SK-N-SH treated with all-trans-retinoic acid at 6 μM for 48 hours (cell line): Measurements from ENCODE around the gene CHST5.
"Not testable (repeated sequence)": the region's sequence is repeated elsewhere in the genome, so short reads cannot be mapped to it uniquely, and the experiment has no call there.

Source experiments
- ARNTL ChIP-seq: fragments of 450-650 bp; formaldehyde crosslinking; IDR thresholded peaks from 2 replicates; pipeline ENCODE4 v1.5.0; 2020; ENCODE audit warnings: low read depth, mild to moderate bottlenecking, moderate library complexity, borderline replicate concordance
- ESRRG ChIP-seq: fragments of 250-450 bp; sonication (Bioruptor Pico); IDR thresholded peaks from 2 replicates; pipeline ENCODE4 v1.6.1; 2021; ENCODE audit warnings: mild to moderate bottlenecking
- GLIS3 ChIP-seq: fragments of 250-450 bp; sonication (Bioruptor Pico); IDR thresholded peaks from 2 replicates; pipeline ENCODE4 v1.5.0; 2020; ENCODE audit warnings: mild to moderate bottlenecking, moderate library complexity
- ISL1 ChIP-seq: fragments of 250-450 bp; sonication (Bioruptor Pico); IDR thresholded peaks from 2 replicates; pipeline ENCODE4 v2.1.2; 2022; ENCODE audit warnings: mild to moderate bottlenecking, moderate library complexity
- OSR1 ChIP-seq: fragments of 250-450 bp; sonication (Bioruptor Pico); IDR thresholded peaks from 2 replicates; pipeline ENCODE4 v1.8.0; 2022; ENCODE audit warnings: moderate library complexity, mild to moderate bottlenecking, inconsistent platforms
- PPARA ChIP-seq: fragments of 250-450 bp; sonication (Bioruptor Pico); IDR thresholded peaks from 2 replicates; pipeline ENCODE4 v1.5.0; 2020; ENCODE audit warnings: mild to moderate bottlenecking, borderline replicate concordance
- SNAI2 ChIP-seq: fragments of 250-450 bp; sonication (Bioruptor Pico); IDR thresholded peaks from 2 replicates; pipeline ENCODE4 v1.5.0; 2020; ENCODE audit warnings: mild to moderate bottlenecking, moderate library complexity
- ZFP3 ChIP-seq: fragments of 250-450 bp; sonication (Bioruptor Pico); IDR thresholded peaks from 2 replicates; pipeline ENCODE4 v1.5.0; 2020; ENCODE audit warnings: mild to moderate bottlenecking, moderate library complexity
- ZFP30 ChIP-seq: fragments of 450-650 bp; formaldehyde crosslinking; IDR thresholded peaks from 2 replicates; pipeline ENCODE4 v1.5.0; 2022; ENCODE audit warnings: mild to moderate bottlenecking, moderate library complexity
- ZNF565 ChIP-seq: fragments of 450-650 bp; formaldehyde crosslinking; conservative IDR thresholded peaks from 2 replicates; pipeline ENCODE4 v1.5.0; 2020; ENCODE audit warnings: low read depth, mild to moderate bottlenecking, moderate library complexity
- ZNF8 ChIP-seq: fragments of 450-650 bp; formaldehyde crosslinking; IDR thresholded peaks from 2 replicates; pipeline ENCODE4 v1.5.0; 2020; ENCODE audit warnings: mild to moderate bottlenecking, moderate library complexity
- TF ChIP-seq, protein P1 (sequence below): fragments of 250-450 bp; sonication (Bioruptor Pico); IDR thresholded peaks from 2 replicates; pipeline ENCODE4 v1.8.0; 2020; ENCODE audit warnings: mild to moderate bottlenecking, moderate library complexity, borderline replicate concordance
- TF ChIP-seq, protein P2 (sequence below): fragments of 250-450 bp; sonication (Bioruptor Pico); IDR thresholded peaks from 2 replicates; pipeline ENCODE4 v1.5.1; 2020; ENCODE audit warnings: low read depth, mild to moderate bottlenecking, moderate library complexity
- TF ChIP-seq, protein P3 (sequence below): fragments of 250-450 bp; sonication (Bioruptor Pico); IDR thresholded peaks from 2 replicates; pipeline ENCODE4 v1.5.1; 2021; ENCODE audit warnings: mild to moderate bottlenecking, moderate library complexity

DNA sequence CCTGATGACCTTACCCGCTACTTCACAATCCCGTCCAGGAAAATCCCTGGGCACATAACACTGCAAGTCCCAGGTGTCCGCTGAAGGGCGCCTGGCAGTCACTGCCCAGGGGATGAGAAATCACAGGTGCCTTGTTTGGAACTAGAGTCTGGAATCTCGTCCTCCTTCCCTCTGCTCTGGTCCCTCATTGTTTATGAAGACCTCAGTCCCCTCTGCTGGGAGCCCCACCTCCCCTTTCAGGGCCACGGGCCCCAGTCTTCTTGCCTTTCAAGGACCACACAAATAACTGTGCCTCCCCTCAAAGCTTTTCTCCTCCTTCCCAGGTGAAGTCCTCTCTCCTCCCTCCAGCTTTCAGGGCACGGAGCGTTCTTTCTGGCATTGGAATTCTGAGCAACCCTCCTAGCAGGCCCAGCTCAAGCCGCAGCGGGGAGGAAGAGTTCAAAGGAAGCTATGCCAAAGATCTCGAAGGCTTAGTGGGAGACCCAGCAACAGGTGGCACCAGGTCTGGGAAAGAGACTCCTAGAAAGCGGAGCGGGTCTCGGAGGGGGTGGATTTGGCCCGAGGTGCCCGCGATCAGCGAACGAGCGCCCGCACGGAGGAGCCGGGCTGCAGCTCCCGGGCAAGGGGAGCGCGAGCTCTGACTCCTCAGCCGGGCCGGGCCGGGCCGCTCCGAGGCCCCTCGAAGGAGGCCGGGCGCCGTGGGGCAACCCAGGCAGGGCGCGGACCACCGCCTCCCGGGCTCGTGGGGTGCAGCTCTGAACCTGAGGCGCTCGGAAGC is 19.5 kb downstream of the CHST5 start:
- not testable (repeated sequence) for TF ChIP-seq SNAI2 (CRISPR knock-in tag); ZFP30 (CRISPR knock-in tag); ISL1; ARNTL; PPARA; OSR1 (CRISPR knock-in tag); ZNF8 (CRISPR knock-in tag); ZFP3; ESRRG; GLIS3 (CRISPR knock-in tag); ZNF565 (CRISPR knock-in tag)
- TF ChIP-seq, protein P1, sequence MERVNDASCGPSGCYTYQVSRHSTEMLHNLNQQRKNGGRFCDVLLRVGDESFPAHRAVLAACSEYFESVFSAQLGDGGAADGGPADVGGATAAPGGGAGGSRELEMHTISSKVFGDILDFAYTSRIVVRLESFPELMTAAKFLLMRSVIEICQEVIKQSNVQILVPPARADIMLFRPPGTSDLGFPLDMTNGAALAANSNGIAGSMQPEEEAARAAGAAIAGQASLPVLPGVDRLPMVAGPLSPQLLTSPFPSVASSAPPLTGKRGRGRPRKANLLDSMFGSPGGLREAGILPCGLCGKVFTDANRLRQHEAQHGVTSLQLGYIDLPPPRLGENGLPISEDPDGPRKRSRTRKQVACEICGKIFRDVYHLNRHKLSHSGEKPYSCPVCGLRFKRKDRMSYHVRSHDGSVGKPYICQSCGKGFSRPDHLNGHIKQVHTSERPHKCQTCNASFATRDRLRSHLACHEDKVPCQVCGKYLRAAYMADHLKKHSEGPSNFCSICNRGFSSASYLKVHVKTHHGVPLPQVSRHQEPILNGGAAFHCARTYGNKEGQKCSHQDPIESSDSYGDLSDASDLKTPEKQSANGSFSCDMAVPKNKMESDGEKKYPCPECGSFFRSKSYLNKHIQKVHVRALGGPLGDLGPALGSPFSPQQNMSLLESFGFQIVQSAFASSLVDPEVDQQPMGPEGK (CRISPR knock-in tag) = not testable (repeated sequence)
- TF ChIP-seq, protein P2, sequence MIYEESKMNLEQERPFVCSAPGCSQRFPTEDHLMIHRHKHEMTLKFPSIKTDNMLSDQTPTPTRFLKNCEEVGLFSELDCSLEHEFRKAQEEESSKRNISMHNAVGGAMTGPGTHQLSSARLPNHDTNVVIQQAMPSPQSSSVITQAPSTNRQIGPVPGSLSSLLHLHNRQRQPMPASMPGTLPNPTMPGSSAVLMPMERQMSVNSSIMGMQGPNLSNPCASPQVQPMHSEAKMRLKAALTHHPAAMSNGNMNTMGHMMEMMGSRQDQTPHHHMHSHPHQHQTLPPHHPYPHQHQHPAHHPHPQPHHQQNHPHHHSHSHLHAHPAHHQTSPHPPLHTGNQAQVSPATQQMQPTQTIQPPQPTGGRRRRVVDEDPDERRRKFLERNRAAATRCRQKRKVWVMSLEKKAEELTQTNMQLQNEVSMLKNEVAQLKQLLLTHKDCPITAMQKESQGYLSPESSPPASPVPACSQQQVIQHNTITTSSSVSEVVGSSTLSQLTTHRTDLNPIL (CRISPR knock-in tag) = not testable (repeated sequence)
- TF ChIP-seq, protein P3, sequence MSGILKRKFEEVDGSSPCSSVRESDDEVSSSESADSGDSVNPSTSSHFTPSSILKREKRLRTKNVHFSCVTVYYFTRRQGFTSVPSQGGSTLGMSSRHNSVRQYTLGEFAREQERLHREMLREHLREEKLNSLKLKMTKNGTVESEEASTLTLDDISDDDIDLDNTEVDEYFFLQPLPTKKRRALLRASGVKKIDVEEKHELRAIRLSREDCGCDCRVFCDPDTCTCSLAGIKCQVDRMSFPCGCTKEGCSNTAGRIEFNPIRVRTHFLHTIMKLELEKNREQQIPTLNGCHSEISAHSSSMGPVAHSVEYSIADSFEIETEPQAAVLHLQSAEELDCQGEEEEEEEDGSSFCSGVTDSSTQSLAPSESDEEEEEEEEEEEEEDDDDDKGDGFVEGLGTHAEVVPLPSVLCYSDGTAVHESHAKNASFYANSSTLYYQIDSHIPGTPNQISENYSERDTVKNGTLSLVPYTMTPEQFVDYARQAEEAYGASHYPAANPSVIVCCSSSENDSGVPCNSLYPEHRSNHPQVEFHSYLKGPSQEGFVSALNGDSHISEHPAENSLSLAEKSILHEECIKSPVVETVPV (CRISPR knock-in tag) = not testable (repeated sequence)
